HCT116 (cell line): ENCODE data around the gene ZNF189.

Source experiments
- ATF3 ChIP-seq: IDR thresholded peaks from 2 replicates; pipeline ENCODE4 v1.6.1; 2012
- CEBPB ChIP-seq: IDR thresholded peaks from 2 replicates; pipeline ENCODE4 v1.6.1; 2012; ENCODE audit warnings: low read depth
- CTCF ChIP-seq, 3 experiments: fragments of 200-600 bp in 1 of 3; sonication (generic) in 1 of 3; IDR thresholded peaks in 2 of 3; conservative IDR thresholded peaks in 1 of 3; 2 replicates each; pipeline ENCODE4 v1.5.1; 2012 to 2017; ENCODE audit warnings: low read depth in 2 of 3, low read length in 2 of 3, antibody characterized with exemption in 1 of 3, borderline replicate concordance in 1 of 3, control low read depth in 1 of 3, mild to moderate bottlenecking in 1 of 3, mixed read lengths in 1 of 3, mixed run types in 1 of 3, moderate library complexity in 1 of 3; ENCODE audit not compliant: insufficient read depth in 1 of 3
- EGR1 ChIP-seq: IDR thresholded peaks from 2 replicates; pipeline ENCODE4 v1.6.1; 2012; ENCODE audit warnings: low read depth
- ELF1 ChIP-seq: IDR thresholded peaks from 2 replicates; pipeline ENCODE4 v1.6.1; 2012; ENCODE audit warnings: low read depth, borderline replicate concordance
- POLR2A ChIP-seq: IDR thresholded peaks from 2 replicates; pipeline ENCODE4 v1.7.0; 2011; ENCODE audit warnings: borderline replicate concordance; ENCODE audit not compliant: insufficient read depth, insufficient read length; ENCODE audit errors: extremely low read depth
- POLR2AphosphoS5 ChIP-seq: IDR thresholded peaks from 2 replicates; pipeline ENCODE4 v1.6.1; 2011; ENCODE audit warnings: mild to moderate bottlenecking, low read depth, low read length, moderate library complexity
- RAD21 ChIP-seq: IDR thresholded peaks from 2 replicates; pipeline ENCODE4 v1.6.1; 2012; ENCODE audit warnings: low read depth, mild to moderate bottlenecking
- SIN3A ChIP-seq: IDR thresholded peaks from 2 replicates; pipeline ENCODE4 v1.6.1; 2012; ENCODE audit warnings: low read depth
- SP1 ChIP-seq: IDR thresholded peaks from 2 replicates; pipeline ENCODE4 v1.6.1; 2012; ENCODE audit warnings: low read depth
- YY1 ChIP-seq: IDR thresholded peaks from 2 replicates; pipeline ENCODE4 v1.6.1; 2011; ENCODE audit warnings: low read length, low read depth, moderate library complexity, mild to moderate bottlenecking; ENCODE audit not compliant: insufficient replicate concordance; ENCODE audit errors: extremely low read depth
- ZBTB33 ChIP-seq: IDR thresholded peaks from 2 replicates; pipeline ENCODE4 v1.6.1; 2011; ENCODE audit warnings: mild to moderate bottlenecking, low read length, moderate library complexity; ENCODE audit not compliant: insufficient replicate concordance; ENCODE audit errors: extremely low read depth

GRCh38 chr9:101353683-101354082 is 45.0 kb upstream of the ZNF189 start:
- TF ChIP-seq POLR2A: no peak
- no peak for TF ChIP-seq CTCF (IDR thresholded peaks at IDR 0.05 in 2 of 3, conservative IDR thresholded peaks at IDR 0.05 in 1 of 3; ENCODE audit: borderline replicate concordance in 1 of 3, insufficient read depth in 1 of 3, low read depth in 2 of 3, low read length in 2 of 3)
- TF ChIP-seq ATF3: no peak
- no peak for TF ChIP-seq RAD21
- TF ChIP-seq SP1: no peak
- no peak for TF ChIP-seq EGR1
- TF ChIP-seq SIN3A: no peak
- TF ChIP-seq POLR2AphosphoS5: no peak
- no peak for TF ChIP-seq ZBTB33
- TF ChIP-seq YY1: no peak
- TF ChIP-seq CEBPB: no peak
- TF ChIP-seq ELF1: no peak
